WTC11 (cell line): ENCODE results near the gene RSL1D1. TPM values are rescaled to one million over a fixed set of nuclear protein-coding genes. Genes with fewer than 3 reads are reported as not detected.
A peak's percentile ranks its signal among the peaks of the same experiment; 100 is the strongest.

ENCODE experiments used
- ATAC-seq: fragments of 200-7000 bp; cut with Tn5 transposase; 2 replicates; pipeline ENCODE4 v1.10.0; 2021; ENCODE audit warnings: mild to moderate bottlenecking, moderate library complexity
- CTCF ChIA-PET: fragments of 300-600 bp; sonication (Branson Sonifier 250); formaldehyde crosslinking; loops from one replicate; lab custom pipeline; 2021; ENCODE audit warnings: antibody characterized with exemption; lab: Charles Lee
- POLR2A ChIA-PET: fragments of 350-600 bp; sonication (Branson Sonifier 250); formaldehyde crosslinking; loops from one replicate; lab custom pipeline; 2021; ENCODE audit warnings: antibody characterized with exemption; lab: Charles Lee
- DNase-seq: peaks from one replicate; pipeline ENCODE4 v3.0.0; 2021; ENCODE audit warnings: low spot score
- H3K27ac Mint-ChIP-seq: 2 replicates; pipeline ENCODE4 v1.8.0; 2021; ENCODE audit warnings: mixed read lengths
- H3K27me3 Mint-ChIP-seq: 2 replicates; pipeline ENCODE4 v1.8.0; 2021; ENCODE audit warnings: low read depth, mild to moderate bottlenecking, moderate library complexity, mixed read lengths
- H3K36me3 Mint-ChIP-seq: 2 replicates; pipeline ENCODE4 v1.8.0; 2021; ENCODE audit warnings: mixed read lengths
- H3K4me1 Mint-ChIP-seq: 2 replicates; pipeline ENCODE4 v1.8.0; 2022; ENCODE audit warnings: mixed read lengths
- H3K4me3 Mint-ChIP-seq: 2 replicates; pipeline ENCODE4 v1.8.0; 2021; ENCODE audit warnings: mild to moderate bottlenecking, moderate library complexity, mixed read lengths
- H3K9me3 Mint-ChIP-seq: 2 replicates; pipeline ENCODE4 v1.8.0; 2021; ENCODE audit warnings: mixed read lengths
- CREM ChIP-seq: sonication (generic); formaldehyde crosslinking; IDR thresholded peaks from 2 replicates; pipeline ENCODE4 v1.8.1; 2022; ENCODE audit warnings: mild to moderate bottlenecking, missing genetic modification reagents, moderate library complexity
- FOXP4 ChIP-seq: sonication (generic); formaldehyde crosslinking; IDR thresholded peaks from 2 replicates; pipeline ENCODE4 v1.8.0; 2022; ENCODE audit warnings: mild to moderate bottlenecking, missing genetic modification reagents
- MLX ChIP-seq: sonication (generic); formaldehyde crosslinking; IDR thresholded peaks from 2 replicates; pipeline ENCODE4 v1.8.1; 2023; ENCODE audit warnings: mild to moderate bottlenecking, missing genetic modification reagents, moderate library complexity
- NFATC4 ChIP-seq: fragments of 250-450 bp; sonication (Bioruptor Pico); IDR thresholded peaks from 2 replicates; pipeline ENCODE4 v1.9.0; 2021; ENCODE audit warnings: mild to moderate bottlenecking
- NFE2L1 ChIP-seq: sonication (generic); formaldehyde crosslinking; IDR thresholded peaks from 2 replicates; pipeline ENCODE4 v1.8.1; 2023; ENCODE audit warnings: missing genetic modification reagents
- NR3C1 ChIP-seq: sonication (generic); formaldehyde crosslinking; conservative IDR thresholded peaks from 2 replicates; pipeline ENCODE4 v1.8.1; 2023; ENCODE audit warnings: low read depth, mild to moderate bottlenecking, missing genetic modification reagents
- PRRX2 ChIP-seq: fragments of 250-450 bp; sonication (Bioruptor Pico); IDR thresholded peaks from 2 replicates; pipeline ENCODE4 v1.8.0; 2021; ENCODE audit warnings: mild to moderate bottlenecking
- RORB ChIP-seq: fragments of 250-450 bp; sonication (Bioruptor Pico); IDR thresholded peaks from 2 replicates; pipeline ENCODE4 v1.9.0; 2021; ENCODE audit warnings: mild to moderate bottlenecking
- SOX15 ChIP-seq: fragments of 250-450 bp; sonication (Bioruptor Pico); IDR thresholded peaks from 2 replicates; pipeline ENCODE4 v1.9.0; 2021; ENCODE audit warnings: mild to moderate bottlenecking
- TEAD1 ChIP-seq: sonication (generic); formaldehyde crosslinking; IDR thresholded peaks from 2 replicates; pipeline ENCODE4 v1.8.0; 2022; ENCODE audit warnings: mild to moderate bottlenecking, missing genetic modification reagents
- ZMAT4 ChIP-seq: fragments of 250-450 bp; sonication (Bioruptor Pico); IDR thresholded peaks from 2 replicates; pipeline ENCODE4 v1.9.0; 2021; ENCODE audit warnings: mild to moderate bottlenecking
- ZNF232 ChIP-seq: sonication (generic); formaldehyde crosslinking; IDR thresholded peaks from 2 replicates; pipeline ENCODE4 v1.8.0; 2022; ENCODE audit warnings: mild to moderate bottlenecking, missing genetic modification reagents
- ZNF396 ChIP-seq: fragments of 250-450 bp; sonication (Bioruptor Pico); IDR thresholded peaks from 2 replicates; pipeline ENCODE4 v1.8.0; 2021; ENCODE audit warnings: mild to moderate bottlenecking, moderate library complexity, borderline replicate concordance
- ZNF512 ChIP-seq: sonication (generic); formaldehyde crosslinking; IDR thresholded peaks from 2 replicates; pipeline ENCODE4 v1.8.1; 2022; ENCODE audit warnings: missing genetic modification reagents, borderline replicate concordance
- ZNF532 ChIP-seq: fragments of 250-450 bp; sonication (Bioruptor Pico); IDR thresholded peaks from 2 replicates; pipeline ENCODE4 v1.9.0; 2021; ENCODE audit warnings: mild to moderate bottlenecking, borderline replicate concordance
- total RNA-seq: library from RNA; stranded (reverse); gene quantifications from 3 replicates; pipeline ENCODE4 v1.2.3, GENCODE V29; 2021

Gene RSL1D1
- total RNA-seq, 1 experiment from 2014 or later = 227 TPM

- TF ChIP-seq FOXP4 (CRISPR knock-in tag) = no peak
- no peak for TF ChIP-seq NR3C1 (CRISPR knock-in tag)
- no peak for TF ChIP-seq MLX (CRISPR knock-in tag)
- no peak for TF ChIP-seq ZMAT4 (CRISPR knock-in tag)
- TF ChIP-seq ZNF532 (CRISPR knock-in tag) = no peak
- no peak for TF ChIP-seq ZNF232 (CRISPR knock-in tag)
- H3K27ac Mint-ChIP-seq = peak overlapping the region; percentile 32; the same call in 1 of the 2 replicates
- H3K9me3 Mint-ChIP-seq = no peaks in the 10 kb centered on the region
- ChIA-PET CTCF (interaction anchor here (2.3 kb wide), 1 partner anchor 216 kb away, joined by 6 read pairs; no protein-coding TSS in a partner anchor), POLR2A (interaction anchor here (0.8 kb wide), 1 partner anchor 440 kb away, joined by 3 read pairs; no protein-coding TSS in a partner anchor)
- H3K4me1 Mint-ChIP-seq = peaks cover 14% of the 10 kb centered on the region
- peaks cover 27% of the 10 kb centered on the region for H3K36me3 Mint-ChIP-seq
- peak overlapping the region; percentile 97 for H3K4me3 Mint-ChIP-seq
- no peaks in the 10 kb centered on the region for H3K27me3 Mint-ChIP-seq
- DNase-seq (no peak), ATAC-seq (no peak)
These were observed 909 bp upstream of the RSL1D1 start for GRCh38 chr16:11852092-11852809.

GRCh38 chr16:11848842-11849241, 2.5 kb downstream of the RSL1D1 start:
- ChIA-PET POLR2A (no interaction called here), CTCF (no interaction called here)
- Mint-ChIP-seq H3K27ac (peak overlapping the region; percentile 68; the same call in 1 of the 2 replicates), H3K4me3 (peak overlapping the region; percentile 55), H3K9me3 (no peaks in the 10 kb centered on the region), H3K4me1 (peaks cover 14% of the 10 kb centered on the region), H3K27me3 (no peaks in the 10 kb centered on the region), H3K36me3 (peaks cover 57% of the 10 kb centered on the region)
- DNase-seq (no peak), ATAC-seq (no peak)
- no peak for TF ChIP-seq PRRX2
- TF ChIP-seq ZNF512 = no peak
- no peak for TF ChIP-seq RORB (CRISPR knock-in tag)
- TF ChIP-seq TEAD1 (CRISPR knock-in tag) = no peak
- TF ChIP-seq SOX15 (CRISPR knock-in tag) = no peak
- no peak for TF ChIP-seq CREM (CRISPR knock-in tag)
- no peak for TF ChIP-seq ZNF396
- no peak for TF ChIP-seq NFE2L1
- TF ChIP-seq FOXP4 (CRISPR knock-in tag) = no peak
- TF ChIP-seq NFATC4 (CRISPR knock-in tag) = no peak
